ENCODE data around the gene BANP. TPM values are rescaled to one million over a fixed set of nuclear protein-coding genes. Genes with fewer than 3 reads are reported as not detected.

BANP gene
- total and polyA plus RNA-seq, 3 donors from 2014 or later, result 25.3 to 60.2 (median 55.9) TPM

DNA sequence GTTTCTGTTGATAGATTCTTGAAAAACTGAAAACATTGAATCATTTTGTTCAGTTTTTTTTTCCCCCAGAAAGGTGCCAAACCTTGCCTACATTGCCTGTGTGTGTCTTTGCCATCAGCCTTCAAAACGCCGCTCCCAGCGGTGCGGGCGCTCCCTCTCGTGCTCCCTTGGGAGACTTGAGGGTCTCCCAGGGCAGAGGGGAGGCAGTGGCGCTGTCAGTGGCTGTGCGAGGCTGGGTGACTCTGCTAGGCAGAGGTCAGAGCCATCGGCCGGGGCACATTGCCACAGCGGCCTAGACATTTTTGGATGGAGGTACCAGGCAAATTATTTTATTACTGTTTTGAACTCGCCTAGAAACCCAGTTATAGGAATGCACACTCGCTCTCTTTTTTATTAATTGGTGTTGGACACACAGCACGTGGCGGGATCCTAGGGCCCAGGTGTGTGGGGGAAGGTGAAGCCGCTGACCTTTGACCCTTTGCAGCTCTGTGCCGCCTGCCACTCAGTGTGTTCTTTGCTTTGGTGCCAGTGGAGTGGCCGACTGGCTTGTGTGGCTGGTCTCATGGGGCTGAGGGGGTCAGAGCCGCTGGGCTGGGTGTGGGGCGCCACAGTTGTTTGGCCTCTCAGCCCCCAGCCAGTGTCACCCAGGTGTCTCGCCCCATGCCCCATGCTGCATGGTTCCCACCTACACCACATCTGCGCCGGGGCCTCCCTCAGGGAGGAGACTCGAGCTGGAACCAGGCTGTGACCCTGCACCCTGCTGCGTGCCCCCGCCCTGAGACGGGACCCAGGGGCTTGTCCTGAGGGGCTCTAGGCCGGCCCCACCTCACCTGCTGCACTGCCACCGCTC is 115.7 kb downstream of the BANP start:
- TF ChIP-seq CTCF (IDR thresholded peaks at IDR 0.05) (no peak), POLR2A (IDR thresholded peaks at IDR 0.05) (no peak)
- intact Hi-C loops (cut with DNase I; ENCODE audit: low total_unique reads), result no loop called here
- H3K4me3 ChIP-seq, result no peak overlapping the region
- peaks cover 4% of the 10 kb centered on the region for H3K4me1 ChIP-seq
- WGBS, 2 donors, result 96 to 97% methylated on average over 28 to 29 of the region's 29 CpGs
- no peak for DNase-seq
- no peaks in the 10 kb centered on the region for H3K27me3 ChIP-seq
- H3K9me3 ChIP-seq, result no peaks in the 10 kb centered on the region
- no peaks in the 10 kb centered on the region for H3K36me3 ChIP-seq (ENCODE audit: low read depth, missing control alignments)
- H3K27ac ChIP-seq, result no peak overlapping the region

DNA sequence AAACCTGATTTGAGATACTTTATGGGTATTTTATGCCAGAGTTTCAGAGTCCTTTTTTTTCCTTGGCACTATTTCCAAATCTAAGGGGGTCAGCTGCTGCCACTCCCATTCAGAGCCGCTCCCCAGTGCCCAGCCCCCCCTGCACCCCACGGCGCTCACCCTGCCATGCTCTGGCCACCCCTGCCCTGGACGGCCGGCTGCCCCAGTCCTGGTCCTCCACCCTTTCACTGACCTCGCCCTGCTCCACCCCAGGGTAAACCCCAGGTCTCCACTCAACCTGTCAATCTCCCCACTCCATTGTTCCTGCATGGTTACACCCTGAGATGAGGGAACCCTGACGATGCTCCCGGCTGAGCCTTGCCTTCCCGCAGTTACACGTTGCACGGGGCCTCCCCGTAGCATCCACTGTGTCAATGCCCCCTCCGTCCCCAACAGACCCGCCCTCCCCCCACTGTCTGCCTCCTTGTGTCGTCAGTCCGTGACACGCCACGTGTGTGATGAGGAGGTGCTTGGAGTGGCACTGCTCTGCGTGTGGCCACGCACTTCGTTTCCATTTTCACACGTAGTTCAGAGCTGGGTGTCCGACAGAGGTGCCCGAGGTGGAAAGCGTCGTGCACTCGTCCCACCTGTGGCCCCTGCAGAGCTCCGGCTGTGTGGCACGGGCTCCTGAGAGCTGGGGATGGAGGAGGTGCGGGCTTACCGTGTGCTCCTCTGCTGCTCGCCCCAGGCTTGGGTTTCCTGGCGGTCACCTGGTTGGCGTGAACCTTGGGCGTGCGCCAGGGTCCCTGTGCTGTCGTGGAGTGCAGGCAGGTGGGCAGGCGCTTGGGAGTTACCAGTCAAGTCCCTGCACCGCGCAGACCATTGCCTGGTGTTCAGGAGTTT is 116.5 kb downstream of the BANP start:
- Histone ChIP-seq H3K4me1 (peaks cover 4% of the 10 kb centered on the region), H3K27ac (no peak overlapping the region), H3K4me3 (no peak overlapping the region), H3K9me3 (no peaks in the 10 kb centered on the region), H3K36me3 (ENCODE audit: low read depth, missing control alignments) (no peaks in the 10 kb centered on the region), H3K27me3 (no peaks in the 10 kb centered on the region)
- WGBS, 2 donors, result 94 to 95% methylated on average over 30 to 40 of the region's 40 CpGs
- TF ChIP-seq POLR2A (IDR thresholded peaks at IDR 0.05) (no peak), CTCF (IDR thresholded peaks at IDR 0.05) (no peak)
- intact Hi-C loops (cut with DNase I; ENCODE audit: low total_unique reads), result no loop called here
- no peak for DNase-seq

- WGBS, 2 donors, result 91 to 92% methylated on average over 26 to 27 of the region's 27 CpGs
- no peaks in the 10 kb centered on the region for H3K27me3 ChIP-seq
- DNase-seq, result no peak
- no peak overlapping the region for H3K27ac ChIP-seq
- no peaks in the 10 kb centered on the region for H3K36me3 ChIP-seq (ENCODE audit: low read depth, missing control alignments)
- no peaks in the 10 kb centered on the region for H3K9me3 ChIP-seq
- no peak overlapping the region for H3K4me3 ChIP-seq
- intact Hi-C loops (cut with DNase I; ENCODE audit: low total_unique reads), result no loop called here
- no peaks in the 10 kb centered on the region for H3K4me1 ChIP-seq
- no peak for TF ChIP-seq POLR2A (IDR thresholded peaks at IDR 0.05)
- TF ChIP-seq CTCF (IDR thresholded peaks at IDR 0.05), result no peak
These were observed 117.5 kb downstream of the BANP start for GRCh38 chr16:88068476-88069396.

DNA sequence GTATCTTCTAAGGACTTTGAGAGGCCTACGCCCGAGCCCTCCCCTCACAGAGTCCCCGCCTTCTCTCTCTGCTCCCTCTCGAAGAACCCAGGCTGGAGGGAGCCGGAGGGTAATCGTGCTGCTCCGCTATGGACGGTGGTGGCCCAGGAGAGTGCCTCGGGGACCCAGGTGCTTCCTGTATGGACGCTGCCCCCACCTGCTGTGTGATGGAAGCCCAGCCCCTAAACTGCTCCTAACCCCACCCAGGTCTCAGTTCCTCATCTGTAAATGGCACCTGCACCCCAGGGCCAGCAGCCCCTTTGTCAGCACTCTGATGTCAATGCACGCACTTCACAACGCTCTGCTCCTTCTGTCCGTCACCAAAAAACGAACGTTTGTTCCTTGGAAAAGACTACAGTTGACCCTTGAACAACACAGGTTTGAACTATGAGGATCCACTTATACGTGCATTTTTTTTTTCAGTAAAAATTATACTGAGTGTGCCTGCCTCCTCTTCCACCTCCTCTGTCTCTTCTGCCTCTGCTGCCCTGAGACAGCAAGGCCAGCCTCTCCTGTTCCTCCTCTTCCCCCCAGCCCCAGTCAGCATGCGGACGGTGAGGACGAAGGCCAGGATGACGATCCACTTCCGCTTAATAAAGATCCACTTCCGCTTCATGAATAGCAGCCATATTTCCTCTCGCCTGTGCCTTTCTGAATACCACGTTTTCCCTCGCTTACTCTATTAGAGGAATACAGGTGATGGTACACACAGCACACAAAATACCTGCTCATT is 118.3 kb downstream of the BANP start:
- TF ChIP-seq POLR2A (IDR thresholded peaks at IDR 0.05), result no peak
- no peak for TF ChIP-seq CTCF (IDR thresholded peaks at IDR 0.05)
- H3K36me3 ChIP-seq (ENCODE audit: low read depth, missing control alignments), result no peaks in the 10 kb centered on the region
- intact Hi-C loops (cut with DNase I; ENCODE audit: low total_unique reads), result no loop called here
- no peak overlapping the region for H3K4me3 ChIP-seq
- H3K27me3 ChIP-seq, result no peaks in the 10 kb centered on the region
- no peaks in the 10 kb centered on the region for H3K9me3 ChIP-seq
- H3K4me1 ChIP-seq, result no peaks in the 10 kb centered on the region
- no peak for DNase-seq
- WGBS, 2 donors, result 92 to 93% methylated on average over 25 of the region's 25 CpGs
- H3K27ac ChIP-seq, result no peak overlapping the region
